IPS DF 4.7 (cell line): ENCODE data around the gene MSL2.
"Not testable (repeated sequence)": the region's sequence is repeated elsewhere in the genome, so short reads cannot be mapped to it uniquely, and the experiment has no call there.

Source experiments
- DNase-seq: peaks from one replicate; pipeline ENCODE4 v3.0.0-alpha.2; 2013; ENCODE audit warnings: low spot score; ENCODE audit errors: extremely low read depth

MSL2 gene

GRCh38 chr3:136144397-136144796 is 51.7 kb downstream of the MSL2 start:
- not testable (repeated sequence) for DNase-seq

GRCh38 chr3:136142592-136142991 is 53.5 kb downstream of the MSL2 start:
- peak; percentile 51 for DNase-seq

- DNase-seq: no peak
These were observed 54.2 kb downstream of the MSL2 start for GRCh38 chr3:136141891-136142290.

DNA sequence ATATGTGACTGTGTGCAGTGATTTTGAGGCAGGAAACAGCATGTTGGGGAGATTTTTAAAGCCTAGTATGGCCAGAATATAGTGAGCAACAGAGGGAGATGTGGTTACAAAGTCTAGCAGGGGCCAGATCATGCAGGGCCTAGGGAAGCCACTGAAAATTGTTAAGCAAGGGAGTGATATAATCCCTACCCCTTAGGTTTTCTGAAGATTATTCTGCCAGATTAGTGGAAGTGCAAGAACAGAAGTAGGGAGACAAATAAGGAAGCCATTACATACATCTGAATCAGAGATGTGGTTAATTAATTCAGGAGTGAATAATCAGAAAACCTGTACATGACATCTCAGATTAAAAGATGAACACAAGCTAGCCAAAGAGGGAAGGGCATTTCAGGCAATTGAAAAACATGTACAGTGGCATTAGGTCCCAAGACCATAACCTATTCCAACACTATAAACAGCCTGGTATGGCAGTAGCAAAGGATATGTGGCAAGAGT is 54.8 kb downstream of the MSL2 start:
- DNase-seq: no peak

DNA sequence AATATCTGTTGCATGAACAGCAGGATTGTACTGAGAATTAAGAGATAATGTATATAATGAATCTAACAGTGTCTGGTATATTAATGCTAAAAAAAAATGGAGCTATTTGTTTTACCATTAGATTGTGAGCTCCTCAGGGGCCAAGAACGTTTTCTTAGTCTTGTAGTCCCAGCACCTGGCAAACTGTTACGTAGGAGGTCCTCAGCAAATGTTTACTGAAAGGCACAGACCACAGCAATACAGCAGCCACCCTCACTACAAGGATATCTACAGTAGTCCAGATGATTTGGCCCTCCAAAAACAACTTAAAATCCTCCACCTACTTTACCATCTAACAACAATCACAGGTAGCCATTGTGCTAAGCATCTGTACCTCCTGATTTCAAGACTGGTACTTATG is 59.7 kb downstream of the MSL2 start:
- DNase-seq: no peak

GRCh38 chr3:136135039-136135802 is 60.9 kb downstream of the MSL2 start:
- no peak for DNase-seq

DNA sequence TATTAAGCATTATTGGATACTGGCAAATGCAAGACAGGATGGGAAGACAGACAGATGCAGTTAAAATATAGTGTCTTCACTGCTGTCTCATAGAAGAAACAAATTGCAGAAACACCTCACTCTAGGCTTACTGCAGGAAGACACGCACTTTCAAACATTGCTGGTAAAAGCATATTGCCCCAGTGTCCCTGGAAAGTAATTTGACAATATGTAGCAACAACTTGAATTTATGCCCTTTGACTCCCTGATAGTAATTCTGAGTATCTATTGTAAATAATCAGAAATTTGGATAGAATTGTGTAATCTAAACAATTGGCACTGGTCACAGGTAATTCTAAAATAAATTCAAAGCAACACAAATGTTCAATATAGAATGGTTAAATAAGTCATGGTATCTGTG is 62.0 kb downstream of the MSL2 start:
- no peak for DNase-seq

DNA sequence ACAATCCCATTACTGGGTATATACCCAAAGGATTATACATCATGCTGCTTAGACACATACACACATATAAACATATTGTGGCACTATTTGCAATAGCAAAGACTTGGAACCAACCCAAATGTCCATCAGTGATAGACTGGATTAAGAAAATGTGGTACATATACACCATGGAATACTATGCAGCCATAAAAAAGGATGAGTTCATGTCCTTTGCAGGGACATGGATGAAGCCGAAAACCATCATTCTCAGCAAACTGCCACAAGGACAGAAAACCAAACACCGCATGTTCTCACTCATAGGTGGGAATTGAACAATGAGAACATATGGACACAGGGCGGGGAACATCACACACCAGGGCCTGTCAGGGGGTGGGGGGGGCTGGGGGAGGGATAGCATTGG is 64.5 kb downstream of the MSL2 start:
- DNase-seq: not testable (repeated sequence)

DNA sequence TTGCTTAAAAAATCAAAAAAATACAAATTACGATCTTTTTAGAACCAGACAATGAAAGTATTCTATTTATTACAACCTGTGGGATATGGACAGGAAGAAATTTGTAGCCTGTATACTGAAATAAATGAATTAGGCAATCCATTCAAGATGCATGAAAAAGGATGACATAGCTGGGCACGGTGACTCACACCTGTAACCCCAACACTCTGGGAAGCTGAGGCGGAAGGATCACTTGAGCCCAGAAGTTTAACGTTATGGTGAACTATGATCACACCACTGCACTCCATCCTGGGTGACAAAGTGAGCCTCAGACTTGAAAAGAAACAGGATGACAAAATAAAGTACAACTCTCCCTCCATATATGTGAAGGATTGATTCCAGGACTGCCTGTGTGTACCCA is 74.1 kb downstream of the MSL2 start:
- no peak for DNase-seq

GRCh38 chr3:136120373-136121348 is 75.5 kb downstream of the MSL2 start:
- no peak for DNase-seq

- DNase-seq: not testable (repeated sequence)
These were observed 76.4 kb downstream of the MSL2 start for GRCh38 chr3:136119783-136120182.

DNA sequence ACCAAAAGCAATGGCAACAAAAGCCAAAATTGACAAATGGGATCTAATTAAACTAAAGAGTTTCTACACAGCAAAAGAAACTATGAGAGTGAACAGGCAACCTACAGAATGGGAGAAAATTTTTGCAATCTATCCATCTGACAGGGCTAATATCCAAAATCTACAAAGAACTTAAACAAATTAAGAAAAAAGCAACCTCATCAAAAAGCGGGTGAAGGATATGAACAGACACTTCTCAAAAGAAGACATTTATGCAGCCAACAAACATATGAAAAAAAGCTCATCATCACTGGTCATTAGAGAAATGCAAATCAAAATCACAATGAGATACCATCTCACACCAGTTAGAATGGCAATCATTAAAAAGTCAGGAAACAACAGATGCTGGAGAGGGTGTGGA is 76.8 kb downstream of the MSL2 start:
- not testable (repeated sequence) for DNase-seq

DNA sequence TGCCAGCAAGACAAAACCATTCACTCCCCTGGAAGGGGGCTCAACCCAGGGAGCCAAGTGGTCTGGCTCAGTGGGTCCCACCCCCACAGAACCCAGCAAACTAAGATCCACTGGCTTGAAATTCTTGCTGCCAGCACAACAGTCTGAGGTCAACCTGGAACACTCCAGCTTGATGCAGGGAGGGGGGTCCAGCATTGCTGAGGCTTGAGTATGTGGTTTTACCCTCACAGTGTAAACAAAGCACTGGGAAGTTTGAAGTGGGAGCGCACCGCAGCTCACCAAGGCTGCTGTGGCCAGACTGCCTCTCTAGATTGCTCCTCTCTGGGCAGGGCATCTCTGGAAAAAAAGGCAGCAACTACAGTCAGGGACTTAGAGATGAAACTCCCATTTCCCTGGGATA is 81.7 kb downstream of the MSL2 start:
- no peak for DNase-seq

DNA sequence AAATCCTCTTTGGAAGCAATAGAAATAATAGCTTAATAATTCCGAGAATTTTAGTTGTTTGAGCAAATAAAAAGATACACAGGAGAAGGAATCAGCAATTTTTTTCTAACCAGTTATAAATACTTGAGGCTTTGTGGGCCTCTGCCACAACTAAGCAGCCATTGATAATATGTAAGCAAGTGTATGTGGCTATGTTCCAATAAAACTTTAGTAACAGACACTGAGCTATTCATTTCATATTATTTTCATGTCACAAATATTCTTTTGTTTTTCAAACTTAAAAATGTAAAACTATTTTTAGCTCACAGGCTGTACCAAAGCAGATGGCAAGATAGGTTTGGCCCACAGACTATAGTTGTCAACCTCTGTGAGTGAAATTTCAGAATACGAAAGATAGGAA is 85.7 kb downstream of the MSL2 start:
- no peak for DNase-seq

DNA sequence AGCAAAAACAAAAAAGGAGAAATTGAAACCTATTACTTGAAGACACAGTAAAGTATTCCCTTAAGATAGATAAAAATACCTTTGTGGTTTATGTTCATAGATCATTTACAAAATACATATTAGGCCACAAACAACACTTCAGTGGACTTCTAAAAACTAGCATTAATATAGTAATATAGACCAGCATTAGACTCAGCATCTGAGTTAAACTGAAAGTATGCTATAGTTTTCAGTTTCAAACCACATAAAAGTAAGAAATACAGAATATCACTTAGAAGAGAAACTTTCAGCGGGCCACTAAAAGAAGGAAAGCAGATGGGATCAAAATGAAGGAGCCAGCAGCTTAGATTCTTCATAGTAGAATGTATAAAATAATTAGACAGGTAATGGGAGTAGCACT is 86.6 kb downstream of the MSL2 start:
- DNase-seq: no peak

- DNase-seq: no peak
These were observed 90.0 kb downstream of the MSL2 start for GRCh38 chr3:136106101-136106500.

GRCh38 chr3:136105044-136105443 is 91.1 kb downstream of the MSL2 start:
- DNase-seq: no peak
